ENCODE measurements around the gene AVL9. TPM values are rescaled to one million over a fixed set of nuclear protein-coding genes. Genes with fewer than 3 reads are reported as not detected.

Gene AVL9
- total and polyA plus RNA-seq, 9 of the 15 experiments (the other 6 are each of a cell fraction or from before 2014, with no cell fraction given), result 6.4 to 66.2 (median 30.1) TPM

DNA sequence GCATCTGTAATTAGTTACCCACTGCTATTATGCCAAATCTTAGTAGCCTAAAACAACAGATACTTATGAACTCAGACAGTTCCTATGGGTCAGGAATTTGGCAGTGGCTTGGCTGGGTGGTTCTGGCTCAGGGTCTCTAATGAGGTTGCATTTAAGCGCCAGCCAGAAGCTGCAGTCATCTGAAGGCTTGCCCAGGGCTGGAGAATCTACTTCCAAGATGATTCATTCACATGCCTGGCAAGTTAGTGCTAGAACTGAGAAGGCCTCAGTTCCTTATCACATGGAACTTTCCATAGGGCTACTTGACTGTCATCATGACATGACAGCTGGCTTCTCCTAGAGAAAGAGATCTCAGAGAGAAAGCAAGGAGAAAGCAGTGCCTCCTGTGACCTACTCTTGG is 121.3 kb downstream of the AVL9 start (continued):
- TF ChIP-seq ARNT (IDR thresholded peaks at IDR 0.05) (peak in 1 of 2 experiments; percentile 59; a peak in 1 of 4 replicates), POLR2H (tag; IDR thresholded peaks at IDR 0.05; ENCODE audit: low read depth) (no peak), ZKSCAN1 (IDR thresholded peaks at IDR 0.05; ENCODE audit: low read depth, low read length) (no peak), MAFK (IDR thresholded peaks at IDR 0.05; ENCODE audit: low read length) (no peak)
- TF ChIP-seq, protein P1, sequence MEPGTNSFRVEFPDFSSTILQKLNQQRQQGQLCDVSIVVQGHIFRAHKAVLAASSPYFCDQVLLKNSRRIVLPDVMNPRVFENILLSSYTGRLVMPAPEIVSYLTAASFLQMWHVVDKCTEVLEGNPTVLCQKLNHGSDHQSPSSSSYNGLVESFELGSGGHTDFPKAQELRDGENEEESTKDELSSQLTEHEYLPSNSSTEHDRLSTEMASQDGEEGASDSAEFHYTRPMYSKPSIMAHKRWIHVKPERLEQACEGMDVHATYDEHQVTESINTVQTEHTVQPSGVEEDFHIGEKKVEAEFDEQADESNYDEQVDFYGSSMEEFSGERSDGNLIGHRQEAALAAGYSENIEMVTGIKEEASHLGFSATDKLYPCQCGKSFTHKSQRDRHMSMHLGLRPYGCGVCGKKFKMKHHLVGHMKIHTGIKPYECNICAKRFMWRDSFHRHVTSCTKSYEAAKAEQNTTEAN (CRISPR knock-in tag; IDR thresholded peaks at IDR 0.05), result no peak

DNA sequence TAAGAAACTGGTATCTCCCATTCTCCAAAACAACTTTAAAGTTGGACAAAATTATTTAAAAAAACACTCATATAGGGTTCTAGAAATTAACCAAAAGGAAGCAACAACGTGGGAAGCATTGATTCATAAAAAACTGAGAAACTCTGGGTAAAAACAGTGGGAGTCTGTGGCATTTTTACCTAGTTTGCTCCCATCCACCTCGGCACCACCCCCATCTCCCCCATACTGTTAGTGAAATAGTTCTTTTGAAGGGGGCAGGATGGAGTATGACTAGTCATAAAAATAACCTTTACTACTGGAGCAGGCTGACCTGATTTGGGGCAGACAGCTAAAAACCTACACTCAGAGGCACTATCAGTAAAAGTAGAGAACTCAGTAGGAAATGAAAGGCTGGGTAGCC is 123.2 kb downstream of the AVL9 start:
- no peaks in the 10 kb centered on the region for H3K79me2 ChIP-seq (ENCODE audit: control insufficient read depth, insufficient read depth, low read length)
- no peak for FAIRE-seq
- peak; percentile 18 to 63 (median 43) for DNase-seq (ENCODE audit: extremely low read depth in 1 of 4, low spot score in 3 of 4)
- CTCF ChIA-PET (ENCODE audit: low intra/inter-chr PET ratio), result no interaction called here
- no peaks in the 10 kb centered on the region for H3K36me3 ChIP-seq (ENCODE audit: control insufficient read depth, insufficient read depth, low read length)
- intact Hi-C loops (cut with micrococcal nuclease), result no loop called here
- H3K4me3 ChIP-seq, result no peak overlapping the region
- peak overlapping the region; percentile 61 for H3K27ac ChIP-seq (ENCODE audit: extremely low read depth, low read depth, low read length)
- H3K4me1 ChIP-seq (replicated peaks in 1 of 2; ENCODE audit: control insufficient read depth in 2 of 2, insufficient read depth in 2 of 2, low read length in 2 of 2), result peaks cover 0 to 15% of the 10 kb centered on the region in 2 experiments; a peak in 3 of 5 replicates
- peak overlapping the region in 1 of 2 experiments; percentile 50; a peak in 2 of 4 replicates for H3K9ac ChIP-seq (ENCODE audit: insufficient read depth in 1 of 2, low read depth in 2 of 2, low read length in 2 of 2)
- in situ Hi-C loops (cut with MboI), result no loop called here
- H2AFZ ChIP-seq (ENCODE audit: low read depth, low read length), result peak overlapping the region; percentile 72
- no peaks in the 10 kb centered on the region for H3K9me3 ChIP-seq (replicated peaks; ENCODE audit: control insufficient read depth, insufficient read depth, low read depth, low read length)
- H3K4me2 ChIP-seq (ENCODE audit: insufficient read depth, low read length), result peak overlapping the region; percentile 55
- no peaks in the 10 kb centered on the region for H3K9me1 ChIP-seq (ENCODE audit: control insufficient read depth, insufficient read depth, low read length)
- H4K20me1 ChIP-seq (replicated peaks; ENCODE audit: control insufficient read depth, insufficient read depth, low read length), result no peaks in the 10 kb centered on the region
- 3% methylated on average over 2 of the region's 2 CpGs for WGBS (ENCODE audit: insufficient coverage, low coverage, missing lambda C conversion rate)
- BruUV-seq (replicated peaks), result no TSS peak
- no peaks in the 10 kb centered on the region for H3K27me3 ChIP-seq (ENCODE audit: control insufficient read depth in 2 of 2, insufficient read depth in 2 of 2, low read length in 2 of 2)
- peak; percentile 90 for ATAC-seq
- POLR2A ChIA-PET, result interaction anchor here (0.8 to 1.5 kb wide), 3 partner anchors 10 to 51 kb away, joined by 3 to 5 read pairs (median 4); no protein-coding TSS in a partner anchor
- no peak; the same call in 1 of the 2 replicates for TF ChIP-seq EP400 (IDR thresholded peaks at IDR 0.05)
- no peak for TF ChIP-seq RERE (CRISPR knock-in tag; IDR thresholded peaks at IDR 0.05; ENCODE audit: borderline replicate concordance)

All from K562 (cell line).